Measurements from ENCODE around the gene SPATA9.

The SPATA9 gene

DNA sequence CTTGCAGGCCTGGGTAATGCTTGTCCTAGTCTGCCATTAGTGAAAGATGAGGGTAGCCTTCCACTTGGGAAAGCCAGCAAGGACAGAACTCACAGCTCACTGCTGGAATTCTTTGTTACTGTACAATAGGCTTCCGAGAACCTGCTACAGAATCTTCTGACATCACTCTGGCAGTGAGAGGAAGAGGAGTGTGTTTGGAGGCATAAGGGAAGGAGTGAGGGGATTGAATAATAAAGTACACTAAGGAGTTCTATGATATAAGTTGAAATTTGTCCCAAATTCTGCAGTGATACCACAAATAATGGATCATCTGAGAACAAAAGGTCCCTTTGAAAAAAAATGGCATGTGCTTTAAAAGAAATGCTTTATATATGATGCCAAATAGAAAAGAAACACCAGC, at the start of gene SPATA9:
SPATA9 (minus strand) TSS at position 101 of the 400 bp plus-strand sequence. CDS start 137 bp downstream, outside the sequence.
- no peak for DNase-seq

- peak; percentile 4 to 13 for DNase-seq
These were observed 49.1 kb upstream of the SPATA9 start for GRCh38 chr5:95731571-95732554.

GRCh38 chr5:95730730-95731570, 48.2 kb upstream of the SPATA9 start, which contains the start of gene RHOBTB3:
RHOBTB3 (plus strand) TSS chr5:95731336; CDS start chr5:95731683, 347 bp downstream.
- DNase-seq = peak; percentile 28 to 31

- DNase-seq = no peak
These were observed 47.4 kb upstream of the SPATA9 start for GRCh38 chr5:95730011-95730700.

- DNase-seq = no peak
These were observed 46.6 kb upstream of the SPATA9 start for GRCh38 chr5:95729115-95730010.

DNA sequence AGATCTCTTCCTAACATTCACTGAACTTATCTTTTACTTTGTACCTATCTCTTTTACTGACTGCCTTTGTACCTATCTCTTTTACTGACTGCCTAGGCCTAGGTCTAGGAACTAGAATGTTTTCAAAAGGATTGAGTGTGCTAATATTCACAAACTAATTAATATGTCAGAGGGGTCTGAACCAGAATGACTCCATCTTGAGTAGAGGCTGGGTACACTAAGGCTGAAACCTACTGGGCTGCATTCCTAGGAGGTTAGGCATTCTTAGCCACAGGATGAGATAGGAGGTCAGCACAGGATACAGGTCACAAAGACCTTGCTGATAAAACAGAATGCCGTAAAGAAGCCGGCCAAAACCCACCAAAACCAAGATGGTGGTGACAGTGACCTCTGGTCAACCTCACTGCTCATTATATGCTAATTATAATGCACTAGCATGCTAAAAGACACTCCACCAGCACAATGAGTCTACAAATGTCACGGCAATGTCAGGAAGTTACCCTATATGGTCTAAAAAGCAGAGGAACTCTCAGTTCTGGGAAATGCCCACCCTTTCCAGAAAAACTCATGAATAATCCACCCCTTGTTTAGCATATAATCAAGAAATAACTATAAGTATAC, 45.8 kb upstream of the SPATA9 start:
- no peak for DNase-seq

DNA sequence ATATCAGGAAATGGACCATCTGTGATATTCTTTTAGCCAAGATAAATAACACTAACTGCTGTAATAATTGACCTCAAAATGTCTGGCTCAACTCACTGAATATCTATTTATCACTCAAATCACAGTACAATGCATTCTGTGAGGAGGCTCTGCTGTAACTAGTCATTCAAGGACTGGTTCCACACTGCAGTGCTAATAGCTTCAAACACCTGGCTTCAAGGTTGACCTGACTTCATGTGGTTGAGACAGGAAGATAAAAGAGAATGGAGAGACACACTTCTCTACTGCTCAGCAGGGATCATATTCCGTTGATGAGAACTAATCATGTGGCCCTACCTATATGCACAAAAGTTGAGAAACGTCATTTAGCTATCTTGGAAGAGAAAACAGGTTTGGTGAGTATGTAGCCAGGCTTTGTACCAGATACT, 45.0 kb upstream of the SPATA9 start:
- no peak for DNase-seq

- DNase-seq = no peak
These were observed 44.3 kb upstream of the SPATA9 start for GRCh38 chr5:95726811-95727763.

GRCh38 chr5:95725937-95726810, 43.4 kb upstream of the SPATA9 start:
- no peak for DNase-seq

DNA sequence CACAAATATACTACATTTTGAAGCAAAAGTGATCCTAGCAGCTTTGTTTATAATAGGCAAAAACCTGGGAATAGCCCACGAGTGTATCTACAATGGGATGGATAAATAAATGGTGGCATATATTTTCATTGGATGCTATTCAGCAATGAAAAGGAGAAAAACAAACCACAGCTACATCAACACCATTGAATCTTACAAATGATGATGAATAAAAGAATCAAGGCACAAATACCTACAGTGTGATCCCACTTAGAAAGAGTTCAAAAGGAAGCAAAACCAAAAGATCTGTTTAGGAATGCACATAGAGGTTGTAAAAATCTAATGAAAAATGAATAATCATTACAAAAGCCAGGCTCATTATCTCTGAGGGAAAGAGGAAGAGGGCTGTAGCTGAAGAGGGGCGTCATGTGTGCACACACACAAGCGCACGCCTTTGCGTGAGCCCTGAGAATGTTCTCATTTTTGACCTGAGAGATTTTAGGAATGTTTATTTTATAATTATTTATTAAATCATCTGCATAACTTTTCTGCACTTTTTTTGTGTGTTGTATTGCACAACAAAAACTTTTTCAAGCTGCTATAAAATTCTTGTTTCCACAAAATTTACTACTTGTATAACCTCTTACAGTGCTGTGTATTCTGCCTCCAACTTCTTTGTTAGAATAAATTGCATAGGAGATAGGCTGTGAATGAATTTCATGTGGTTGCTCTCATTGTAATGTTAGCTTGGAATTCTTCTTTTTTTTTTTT, 42.5 kb upstream of the SPATA9 start:
- no peak for DNase-seq

- no peak for DNase-seq
These were observed 41.0 kb upstream of the SPATA9 start for GRCh38 chr5:95723632-95724369.

DNA sequence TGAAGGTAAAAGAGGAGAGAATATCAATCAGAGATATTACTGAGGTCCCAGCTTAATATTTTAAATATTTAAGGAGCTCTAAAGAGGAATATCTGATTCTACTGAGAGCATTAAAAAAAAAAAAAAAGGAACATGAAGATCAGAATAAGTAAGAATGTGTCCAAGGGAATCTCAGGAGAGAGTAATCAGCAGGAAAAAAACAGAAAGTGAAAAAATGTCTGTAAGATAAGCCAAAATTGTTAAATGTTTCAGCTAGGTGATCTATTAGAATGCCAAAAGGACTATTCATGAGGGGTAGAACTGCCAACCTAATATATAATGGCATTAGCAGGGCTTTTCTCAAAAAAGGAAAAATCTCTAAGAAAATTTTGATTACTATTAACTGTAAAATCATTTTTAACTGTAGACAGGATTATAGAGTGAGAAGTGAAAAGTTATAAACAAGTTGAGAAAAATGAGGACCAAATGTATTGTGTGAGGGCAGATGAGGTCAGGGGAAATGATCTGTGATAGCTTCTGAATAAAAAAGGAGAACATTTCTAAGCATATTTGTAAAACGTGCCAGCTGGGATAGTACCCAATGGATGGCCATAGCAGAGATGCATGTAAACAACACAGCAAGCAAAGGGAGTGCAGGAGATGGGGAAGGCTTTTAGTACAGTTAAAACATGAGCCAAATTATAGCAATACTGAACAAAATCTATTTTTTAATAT, 38.9 kb upstream of the SPATA9 start:
- DNase-seq = no peak

DNA sequence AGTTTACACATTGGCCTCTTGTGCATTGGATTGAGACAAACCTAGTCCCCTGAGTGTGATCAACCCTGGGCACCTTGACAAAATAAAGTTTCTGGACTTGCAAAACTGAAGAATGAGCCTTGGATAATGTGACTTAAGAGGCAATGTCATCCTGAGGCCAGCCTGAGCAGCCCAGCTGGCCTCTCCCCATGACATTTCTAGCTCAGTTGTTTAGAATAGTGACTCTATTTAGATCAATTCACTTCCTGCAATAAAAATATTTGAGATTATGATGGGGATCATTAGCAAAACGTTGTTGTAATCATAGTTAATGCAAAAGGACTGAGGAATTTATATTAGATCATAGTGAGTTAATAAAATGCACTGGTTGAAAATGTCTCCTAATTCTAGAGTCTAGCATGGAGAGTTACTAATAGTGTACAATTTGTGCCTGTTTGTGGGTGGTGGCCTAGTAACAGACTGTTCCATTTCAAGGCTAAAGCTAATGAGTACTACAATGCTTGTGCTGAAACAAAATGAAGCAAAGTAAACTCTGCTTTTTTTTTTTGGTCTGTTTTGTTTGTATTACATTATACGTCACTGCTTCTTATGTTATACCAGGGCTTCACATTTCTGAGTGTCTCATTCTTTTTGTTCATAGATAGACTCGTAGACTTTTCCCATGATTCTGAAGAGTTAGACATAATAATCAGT, 37.4 kb upstream of the SPATA9 start:
- DNase-seq = no peak

- no peak for DNase-seq
These were observed 35.9 kb upstream of the SPATA9 start for GRCh38 chr5:95718738-95719137.

DNA sequence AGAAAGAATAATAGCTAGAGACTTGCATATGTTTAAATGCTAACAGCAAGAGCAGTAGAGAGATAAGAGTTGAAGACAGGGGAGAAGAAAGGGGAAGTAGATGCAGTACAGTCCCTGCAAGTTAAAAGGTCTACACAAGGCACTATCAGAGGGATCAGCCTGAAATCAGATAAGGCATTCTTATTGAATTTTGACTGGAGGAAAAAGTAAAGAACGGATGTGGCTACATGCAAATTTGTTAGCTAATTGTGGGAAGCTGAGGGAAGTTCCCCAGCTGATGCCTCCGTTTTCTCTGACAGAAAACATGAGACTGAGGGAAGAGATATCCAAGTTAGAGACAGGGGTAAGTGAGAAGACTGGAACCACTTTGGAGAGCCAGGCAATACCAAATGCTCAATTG, 35.4 kb upstream of the SPATA9 start:
- peak in 1 of 2 donors; percentile 45 for DNase-seq

GRCh38 chr5:95717439-95717838, 34.6 kb upstream of the SPATA9 start:
- no peak for DNase-seq

All from CD4-positive, alpha-beta T cell treated with Interleukin-1 beta for 1 hour (primary cell).